ENCODE data around the gene ALX4.

GRCh38 chr11:44321059-44321458, 11.1 kb upstream of the ALX4 start:
- TF ChIP-seq CTCF (IDR thresholded peaks at IDR 0.05), result no peak
- no peak for TF ChIP-seq POLR2A (IDR thresholded peaks at IDR 0.05)
